IPS DF 4.7 (cell line): ENCODE measurements around the gene EPS8L3.
"Not testable (repeated sequence)": the region's sequence is repeated elsewhere in the genome, so short reads cannot be mapped to it uniquely, and the experiment has no call there.

Source experiments
- DNase-seq: peaks from one replicate; pipeline ENCODE4 v3.0.0-alpha.2; 2013; ENCODE audit warnings: low spot score; ENCODE audit errors: extremely low read depth

Gene EPS8L3

GRCh38 chr1:109711593-109712320 lies 52.0 kb downstream of the EPS8L3 start, which contains the start of gene GSTM5:
Gene GSTM5 (plus strand): TSS chr1:109712251. CDS start chr1:109712313, 62 bp downstream.
- not testable (repeated sequence) for DNase-seq

- not testable (repeated sequence) for DNase-seq
Observed at GRCh38 chr1:109709822-109710221, 53.9 kb downstream of the EPS8L3 start.

GRCh38 chr1:109708949-109709348 lies 54.8 kb downstream of the EPS8L3 start:
- not testable (repeated sequence) for DNase-seq

- DNase-seq = no peak
Observed at GRCh38 chr1:109705411-109705810, 58.3 kb downstream of the EPS8L3 start.

GRCh38 chr1:109704173-109704572 lies 59.5 kb downstream of the EPS8L3 start:
- no peak for DNase-seq

- not testable (repeated sequence) for DNase-seq
Observed at GRCh38 chr1:109702940-109703339, 60.8 kb downstream of the EPS8L3 start.
